ENCODE measurements around the gene SVBP. TPM values are rescaled to one million over a fixed set of nuclear protein-coding genes. Genes with fewer than 3 reads are reported as not detected.

The SVBP gene
- total and polyA plus RNA-seq, 2 of the 8 experiments (the other 6 are each of a cell fraction or from before 2014, with no cell fraction given), result 29.7 to 30.2 TPM

- Histone ChIP-seq H2BK120ac (replicated peaks; ENCODE audit: low read depth, low read length) (no peak overlapping the region), H3K9ac (replicated peaks in 1 of 4; ENCODE audit: extremely low read depth in 1 of 4, low read depth in 3 of 4, low read length in 3 of 4) (no peak overlapping the region), H2BK15ac (ENCODE audit: low read length) (no peak overlapping the region), H3K4ac (replicated peaks; ENCODE audit: insufficient read length, low read depth, low read length) (no peak overlapping the region), H3K4me1 (replicated peaks in 1 of 4; ENCODE audit: control insufficient read depth in 3 of 4, insufficient read depth in 4 of 4, low read length in 3 of 4) (no peaks in the 10 kb centered on the region), H4K91ac (replicated peaks; ENCODE audit: insufficient read length, low read length) (no peak overlapping the region), H3K79me2 (ENCODE audit: control insufficient read depth in 1 of 2, insufficient read depth in 2 of 2, low read length in 2 of 2) (no peaks in the 10 kb centered on the region), H3K23ac (ENCODE audit: insufficient read length) (no peak overlapping the region), H3K4me2 (ENCODE audit: insufficient read depth in 1 of 2, low read depth in 2 of 2, low read length in 2 of 2) (no peak overlapping the region), H3K56ac (replicated peaks; ENCODE audit: insufficient read length, low read depth, low read length) (no peak overlapping the region), H3K79me1 (ENCODE audit: low read depth, low read length) (no peaks in the 10 kb centered on the region), H4K5ac (ENCODE audit: insufficient read length, low read depth, low read length) (no peak overlapping the region), H2BK5ac (ENCODE audit: low read depth, low read length) (no peak overlapping the region), H2AFZ (ENCODE audit: low read length) (no peak overlapping the region), H3K27ac (ENCODE audit: low read depth, low read length) (no peak overlapping the region), H2AK5ac (ENCODE audit: low read depth, low read length) (no peak overlapping the region), H3K14ac (ENCODE audit: insufficient read length) (no peak overlapping the region), H4K8ac (ENCODE audit: extremely low read depth, insufficient read depth, low read length) (no peak overlapping the region), H3K18ac (ENCODE audit: extremely low read depth, low read length) (no peak overlapping the region), H2BK20ac (ENCODE audit: low read length) (no peak overlapping the region), H3K23me2 (ENCODE audit: low read depth, low read length) (no peaks in the 10 kb centered on the region), H2BK12ac (ENCODE audit: low read depth, low read length) (no peak overlapping the region), H3K27me3 (replicated peaks in 1 of 4; ENCODE audit: control insufficient read depth in 3 of 4, extremely low read depth in 1 of 4, insufficient read depth in 3 of 4, low read length in 3 of 4) (no peaks in the 10 kb centered on the region), H3K4me3 (ENCODE audit: extremely low read depth in 1 of 4, insufficient read depth in 2 of 4, low read depth in 3 of 4, low read length in 4 of 4) (no peak overlapping the region), H3K36me3 (ENCODE audit: control insufficient read depth in 2 of 4, insufficient read depth in 4 of 4, low read length in 3 of 4) (peaks cover 0 to 12% (median 2%) of the 10 kb centered on the region in 4 experiments; a peak in 4 of 8 replicates), H3K9me3 (ENCODE audit: insufficient read depth in 2 of 2, low read depth in 1 of 2, low read length in 1 of 2) (peaks cover 9 to 11% of the 10 kb centered on the region in 2 experiments), H4K20me1 (replicated peaks in 1 of 2; ENCODE audit: control insufficient read depth in 1 of 2, insufficient read depth in 2 of 2, low read length in 2 of 2) (no peaks in the 10 kb centered on the region)
- CTCF ChIA-PET (ENCODE audit: partially characterized antibody), result interaction anchor here (0.6 to 1.8 kb wide), 5 partner anchors 29 to 261 kb away, joined by 3 to 16 read pairs (median 3); partner anchors contain the start of gene CLDN19
- POLR2A ChIA-PET (ENCODE audit: partially characterized antibody), result interaction anchor here (2.7 kb wide), 1 partner anchor 9 kb away, joined by 12 read pairs; the partner anchor contains the start of gene ERMAP
- FAIRE-seq (no peak), DNase-seq (ENCODE audit: low read depth in 1 of 2, low spot score in 2 of 2) (no peak)
- TF ChIP-seq NRF1 (IDR thresholded peaks at IDR 0.05; ENCODE audit: low read depth, low read length) (no peak), ATF3 (IDR thresholded peaks at IDR 0.05; ENCODE audit: insufficient read depth, low read depth, low read length) (no peak), RFX5 (IDR thresholded peaks at IDR 0.05; ENCODE audit: borderline replicate concordance, low read depth, low read length) (no peak), SIRT6 (IDR thresholded peaks at IDR 0.05; ENCODE audit: low read length) (no peak), TCF12 (IDR thresholded peaks at IDR 0.05; ENCODE audit: low read depth, low read length) (no peak), YY1 (IDR thresholded peaks at IDR 0.05; ENCODE audit: low read depth, low read length) (no peak), USF2 (IDR thresholded peaks at IDR 0.05; ENCODE audit: low read length) (no peak)
Observed at GRCh38 chr1:42807056-42807668, 10.0 kb downstream of the SVBP start.

All from H1 (cell line).